Heart right ventricle (tissue), 16 donors: ENCODE data around the gene PTPRJ. TPM values are rescaled to one million over a fixed set of nuclear protein-coding genes. Genes with fewer than 3 reads are reported as not detected.

Source experiments
- ATAC-seq, 8 donors: fragments of 200-7000 bp; cut with Tn5 transposase; one replicate each; pipeline ENCODE4 v1.9.1; 2020; ENCODE audit warnings: mild to moderate bottlenecking in 8 of 8, moderate library complexity in 8 of 8, moderate number of reproducible peaks in 1 of 8
- DNase-seq, 2 donors: peaks; one replicate each; pipeline ENCODE4 v3.0.0-alpha.2; 2020
- H3K27ac ChIP-seq, 10 donors: fragments of 200-600 bp; sonication (generic) in 2 of 10; one replicate each; pipeline versions ENCODE4 v1.5.0 to v1.8.0; 2020 to 2022; ENCODE audit warnings: mild to moderate bottlenecking in 3 of 10
- H3K27me3 ChIP-seq, 7 donors: fragments of 200-600 bp; one replicate each; pipeline ENCODE4 v1.8.0; 2021 to 2022; ENCODE audit warnings: mild to moderate bottlenecking in 2 of 7
- H3K36me3 ChIP-seq, 9 donors: fragments of 200-600 bp; sonication (generic) in 1 of 9; one replicate each; pipeline versions ENCODE4 v1.5.0 to v1.8.0; 2020 to 2022; ENCODE audit warnings: mild to moderate bottlenecking in 2 of 9
- H3K4me1 ChIP-seq, 9 donors: fragments of 200-600 bp; sonication (generic) in 1 of 9; one replicate each; pipeline versions ENCODE4 v1.5.0 to v1.8.0; 2020 to 2022; ENCODE audit warnings: mild to moderate bottlenecking in 4 of 9
- H3K4me3 ChIP-seq, 10 donors: fragments of 200-600 bp; sonication (generic) in 2 of 10; one replicate each; pipeline versions ENCODE4 v1.5.0 to v1.8.0; 2020 to 2022; ENCODE audit warnings: mild to moderate bottlenecking in 7 of 10, moderate library complexity in 2 of 10
- H3K9me3 ChIP-seq, 11 donors: fragments of 200-600 bp in 10 of 11; sonication (generic) in 2 of 11; one replicate each; pipeline versions ENCODE4 v1.5.0 to v1.8.0; 2013 to 2022; ENCODE audit warnings: mild to moderate bottlenecking in 2 of 11, control low read depth in 1 of 11, moderate library complexity in 1 of 11
- CTCF ChIP-seq, 9 donors: fragments of 200-600 bp; sonication (generic) in 2 of 9; IDR thresholded peaks; one replicate each; pipeline versions ENCODE4 v1.5.0 to v1.8.0; 2021 to 2022; ENCODE audit warnings: antibody characterized with exemption in 9 of 9, mild to moderate bottlenecking in 5 of 9, moderate library complexity in 1 of 9
- WGBS, 2 donors: extraction: QIAGEN DNeasy Blood & Tissue Kit; methylation state at CpG; one replicate each; pipeline ENCODE4 v1.1.7; 2013; ENCODE audit warnings: inconsistent platforms in 1 of 2; 5-methylcytosine and 5-hydroxymethylcytosine counted together
- intact Hi-C, 10 donors: fragments of 100-400 bp; cut with DNase I; formaldehyde crosslinking; loops; one replicate each; pipeline versions ENCODE4 v1.11.1 to v1.14.2; 2022
- polyA plus RNA-seq, 2 donors: library from polyadenylated mRNA; stranded (reverse); fragments of 200-250 nt; gene quantifications; one replicate each; pipeline ENCODE4 v1.2.3, GENCODE V29; 2013
- total RNA-seq, 10 donors: library from RNA; stranded (reverse); fragmentation: NEBNext Ultra II Directional in 3 of 10; extraction: Animal tissue kit (Norgen Biotek cat#: 25700) in 3 of 10; gene quantifications; one replicate each; pipeline versions ENCODE4 v1.2.1 to v1.2.4, GENCODE V29; 2021 to 2023
- donor health status: Arrhythmogenic right ventricular cardiomyopathy.
- donor health status: ischemic (EF 13 %, LVEDD 7.1; RV severe dilation, severe dysfunction).
- donor health status: healthy with polysubstance abuse.
- donor health status: DM: no; HTN: yes; CAD: no.
- donor health status: DM: no; HTN: no; CAD: no.
- donor health status: ischemic (EF 25% LVEDD 6.9; RV normal size, moderate dysfunction).
- donor health status: ischemic (EF 25% LVEDD 5.7; RV mildly dilated, moderate dysfunction).
- donor health status: healthy.
- donor health status: DM: yes; HTN: yes; CAD: no.
- donor health status: Ischemic cardiomyopathy.
- donor health status: ischemic (EF 35%, LVEDD 5.7; RV mildly dilated, moderate dysfunction).
- donor health status: nonischemic (EF 11% LVEDD 7.7; RV severe dilation, severe dysfunction).
- donor health status: DM: yes; HTN: yes; CAD: no.
- donor health status: PGD.
- donor health status: ischemic (EF 29% LVEDD 5.4; RV normal size, mild dysfunction).
- donor health status: nonischemic (EF 23%, LVEDD 6.1; RV moderate dilation, normal function).

Gene PTPRJ
- total and polyA plus RNA-seq, 12 donors = 0.78 to 22.9 (median 6.7) TPM

GRCh38 chr11:48154151-48154550 is 173.8 kb downstream of the PTPRJ start:
- intact Hi-C loops = no loop called here
- 79 to 85% methylated on average over 3 of the region's 3 CpGs for WGBS, 2 donors
- no peak for DNase-seq

GRCh38 chr11:48161951-48162884 is 181.9 kb downstream of the PTPRJ start:
- ATAC-seq (no peak), DNase-seq (no peak)
- 61 to 64% methylated on average over 6 of the region's 6 CpGs for WGBS, 2 donors
- no peak for TF ChIP-seq CTCF (IDR thresholded peaks at IDR 0.05)
- Histone ChIP-seq H3K4me3 (no peak overlapping the region), H3K4me1 (peaks cover 0 to 2% (median 0%) of the 10 kb centered on the region in 9 donors), H3K36me3 (peaks cover 0 to 89% (median 0%) of the 10 kb centered on the region in 9 donors), H3K27ac (no peak overlapping the region), H3K9me3 (no peaks in the 10 kb centered on the region), H3K27me3 (no peaks in the 10 kb centered on the region)
- intact Hi-C loops = no loop called here

More at GRCh38 chr11:48154151-48154550, 173.8 kb downstream of the PTPRJ start:
- Histone ChIP-seq H3K27ac (no peak overlapping the region), H3K9me3 (peaks cover 0 to 19% (median 0%) of the 10 kb centered on the region in 11 donors), H3K4me1 (no peaks in the 10 kb centered on the region), H3K36me3 (peaks cover 0 to 92% (median 3%) of the 10 kb centered on the region in 9 donors), H3K27me3 (no peaks in the 10 kb centered on the region), H3K4me3 (no peak overlapping the region)
- no peak for ATAC-seq
- no peak for TF ChIP-seq CTCF (IDR thresholded peaks at IDR 0.05)

GRCh38 chr11:48162885-48163268 is 182.5 kb downstream of the PTPRJ start:
- Histone ChIP-seq H3K36me3 (peaks cover 0 to 89% (median 0%) of the 10 kb centered on the region in 9 donors), H3K4me3 (no peak overlapping the region), H3K4me1 (peaks cover 0 to 8% (median 1%) of the 10 kb centered on the region in 9 donors), H3K27ac (no peak overlapping the region), H3K9me3 (no peaks in the 10 kb centered on the region), H3K27me3 (no peaks in the 10 kb centered on the region)
- WGBS, 2 donors = 58 to 67% methylated on average over 1 of the region's 1 CpG
- ATAC-seq (no peak), DNase-seq (no peak)
- no peak for TF ChIP-seq CTCF (IDR thresholded peaks at IDR 0.05)
- intact Hi-C loops = no loop called here

GRCh38 chr11:48163360-48164100 is 183.2 kb downstream of the PTPRJ start:
- Histone ChIP-seq H3K4me1 (peaks cover 0 to 12% (median 6%) of the 10 kb centered on the region in 9 donors), H3K27ac (no peak overlapping the region), H3K4me3 (no peak overlapping the region), H3K36me3 (peaks cover 0 to 89% (median 0%) of the 10 kb centered on the region in 9 donors), H3K9me3 (no peaks in the 10 kb centered on the region), H3K27me3 (no peaks in the 10 kb centered on the region)
- intact Hi-C loops = no loop called here
- TF ChIP-seq CTCF (IDR thresholded peaks at IDR 0.05) = no peak
- 93 to 97% methylated on average over 12 of the region's 12 CpGs for WGBS, 2 donors
- ATAC-seq (no peak), DNase-seq (no peak)
